ENCODE results near the gene SRMS. TPM values are rescaled to one million over a fixed set of nuclear protein-coding genes. Genes with fewer than 3 reads are reported as not detected.
A peak's percentile ranks its signal among the peaks of the same experiment; 100 is the strongest.

SRMS gene
- total RNA-seq, 1 donor from 2014 or later = not detected

- Histone ChIP-seq H3K9me3 (no peaks in the 10 kb centered on the region), H3K4me3 (no peak overlapping the region), H3K27me3 (peaks cover 20% of the 10 kb centered on the region), H3K27ac (no peak overlapping the region), H3K4me1 (peaks cover 23% of the 10 kb centered on the region), H3K36me3 (no peaks in the 10 kb centered on the region)
- no peak for DNase-seq (ENCODE audit: extremely low spot score in 2 of 2)
- TF ChIP-seq CTCF (IDR thresholded peaks at IDR 0.05) = no peak
- no peak for TF ChIP-seq POLR2AphosphoS5 (IDR thresholded peaks at IDR 0.05; ENCODE audit: insufficient read depth in 1 of 2, low read depth in 1 of 2)
- no peak for TF ChIP-seq POLR2A (IDR thresholded peaks at IDR 0.05)
- intact Hi-C loops (cut with DNase I) = no loop called here
Observed at GRCh38 chr20:63497138-63497945, 50.2 kb downstream of the SRMS start.

- Histone ChIP-seq H3K9me3 (no peaks in the 10 kb centered on the region), H3K27me3 (peaks cover 20% of the 10 kb centered on the region), H3K4me1 (peaks cover 23% of the 10 kb centered on the region), H3K4me3 (peak overlapping the region; percentile 24 to 31), H3K36me3 (no peaks in the 10 kb centered on the region), H3K27ac (no peak overlapping the region)
- no peak for TF ChIP-seq POLR2AphosphoS5 (IDR thresholded peaks at IDR 0.05; ENCODE audit: insufficient read depth in 1 of 2, low read depth in 1 of 2)
- no peak for TF ChIP-seq CTCF (IDR thresholded peaks at IDR 0.05)
- TF ChIP-seq POLR2A (IDR thresholded peaks at IDR 0.05) = no peak
- intact Hi-C loops (cut with DNase I) = no loop called here
- DNase-seq (ENCODE audit: extremely low spot score in 2 of 2) = no peak
Observed at GRCh38 chr20:63496596-63497120, 50.9 kb downstream of the SRMS start.

- intact Hi-C loops (cut with DNase I) = no loop called here
- no peak for DNase-seq (ENCODE audit: extremely low spot score in 2 of 2)
- peaks cover 23% of the 10 kb centered on the region for H3K4me1 ChIP-seq
- TF ChIP-seq CTCF (IDR thresholded peaks at IDR 0.05) = peak; percentile 59 to 91 (median 85)
- TF ChIP-seq POLR2A (IDR thresholded peaks at IDR 0.05) = no peak
- H3K27ac ChIP-seq = no peak overlapping the region
- peak overlapping the region; percentile 24 to 31 for H3K4me3 ChIP-seq
- H3K27me3 ChIP-seq = peaks cover 21% of the 10 kb centered on the region
- no peaks in the 10 kb centered on the region for H3K9me3 ChIP-seq
- H3K36me3 ChIP-seq = no peaks in the 10 kb centered on the region
Observed at GRCh38 chr20:63495741-63496595, 51.6 kb downstream of the SRMS start.

GRCh38 chr20:63495167-63495720 is 52.3 kb downstream of the SRMS start:
- intact Hi-C loops (cut with DNase I) = no loop called here
- Histone ChIP-seq H3K36me3 (no peaks in the 10 kb centered on the region), H3K27ac (no peak overlapping the region), H3K4me1 (peaks cover 23% of the 10 kb centered on the region), H3K4me3 (no peak overlapping the region), H3K27me3 (peaks cover 18% of the 10 kb centered on the region), H3K9me3 (no peaks in the 10 kb centered on the region)
- TF ChIP-seq POLR2AphosphoS5 (IDR thresholded peaks at IDR 0.05; ENCODE audit: insufficient read depth in 1 of 2, low read depth in 1 of 2) (no peak), CTCF (IDR thresholded peaks at IDR 0.05) (no peak), POLR2A (IDR thresholded peaks at IDR 0.05) (no peak)
- no peak for DNase-seq (ENCODE audit: extremely low spot score in 2 of 2)
